GM13976 (cell line): ENCODE data around the gene KRTCAP2.
"Not testable (repeated sequence)": the region's sequence is repeated elsewhere in the genome, so short reads cannot be mapped to it uniquely, and the experiment has no call there.

Source experiments
- DNase-seq: peaks from one replicate; pipeline ENCODE4 v3.0.0; 2012; ENCODE audit warnings: low spot score
- CTCF ChIP-seq: IDR thresholded peaks from 2 replicates; pipeline ENCODE4 v1.5.1; 2012; ENCODE audit warnings: borderline replicate concordance, mild to moderate bottlenecking; ENCODE audit not compliant: insufficient read depth; ENCODE audit errors: extremely low read depth, missing control alignments, control extremely low read depth
- in situ Hi-C: fragments of 300-500 bp; cut with MboI; formaldehyde crosslinking; loops from one replicate; pipeline ENCODE4 v1.12.0; 2022; ENCODE audit warnings: low sequenced_read_pairs, mixed read lengths, inconsistent platforms; ENCODE audit not compliant: unreplicated experiment

The KRTCAP2 gene

GRCh38 chr1:155192346-155193274 is 19.5 kb upstream of the KRTCAP2 start:
- in situ Hi-C loops, result no loop called here
- no peak for DNase-seq

GRCh38 chr1:155191904-155192303 is 18.8 kb upstream of the KRTCAP2 start:
- in situ Hi-C loops, result no loop called here
- no peak for TF ChIP-seq CTCF
- no peak for DNase-seq

More at GRCh38 chr1:155192346-155193274, 19.5 kb upstream of the KRTCAP2 start:
- no peak for TF ChIP-seq CTCF

GRCh38 chr1:155189926-155190325 is 16.8 kb upstream of the KRTCAP2 start:
- in situ Hi-C loops, DNase-seq: not testable (repeated sequence)

- DNase-seq, result no peak
- in situ Hi-C loops, result no loop called here
- no peak for TF ChIP-seq CTCF
Measured at GRCh38 chr1:155188268-155188667, 15.2 kb upstream of the KRTCAP2 start.

GRCh38 chr1:155187456-155187891 is 14.4 kb upstream of the KRTCAP2 start:
- DNase-seq, result no peak
- in situ Hi-C loops, result no loop called here
- TF ChIP-seq CTCF, result no peak

- DNase-seq, result no peak
- in situ Hi-C loops, result no loop called here
- TF ChIP-seq CTCF, result no peak
Measured at GRCh38 chr1:155186794-155187455, 13.8 kb upstream of the KRTCAP2 start.
